Neural progenitor cell (in vitro differentiated cells): ENCODE results near the gene SPECC1L.

Source experiments
- CTCF ChIP-seq: fragments of 200-600 bp; sonication (generic); IDR thresholded peaks from 2 replicates; pipeline ENCODE4 v1.5.1; 2017; ENCODE audit warnings: antibody characterized with exemption, mild to moderate bottlenecking
- EZH2 ChIP-seq: fragments of 200-600 bp; sonication (generic); IDR thresholded peaks from 2 replicates; pipeline ENCODE4 v1.6.1; 2017; ENCODE audit warnings: antibody characterized with exemption, mild to moderate bottlenecking, moderate library complexity
- EZH2phosphoT487 ChIP-seq: fragments of 200-600 bp; sonication (generic); IDR thresholded peaks from 2 replicates; pipeline ENCODE4 v1.6.1; 2017; ENCODE audit warnings: antibody characterized with exemption

DNA sequence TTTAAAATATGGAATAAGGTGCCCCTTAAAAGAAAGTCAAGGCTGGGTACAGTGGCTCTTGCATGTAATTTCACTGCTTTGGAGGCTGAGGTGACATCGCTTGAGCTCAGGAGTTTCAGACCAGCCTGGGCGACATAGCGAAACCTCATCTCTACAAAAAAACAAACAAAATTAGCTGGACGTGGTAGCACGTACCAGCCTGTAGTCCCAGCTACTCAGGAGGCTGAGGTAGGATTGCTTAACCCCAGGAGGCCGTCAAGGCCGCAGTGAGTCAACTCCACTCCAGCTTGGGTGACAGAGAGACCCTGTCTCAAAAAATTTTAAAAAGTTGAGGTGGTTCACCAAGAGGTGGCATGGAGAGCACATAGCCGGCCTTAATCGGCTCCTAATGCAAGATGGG lies 139.1 kb downstream of the SPECC1L start:
- TF ChIP-seq CTCF (no peak), EZH2phosphoT487 (no peak), EZH2 (no peak)
